ENCODE measurements around the gene CTBP2. TPM values are rescaled to one million over a fixed set of nuclear protein-coding genes. Genes with fewer than 3 reads are reported as not detected.

The CTBP2 gene
- total RNA-seq, 1 experiment from 2014 or later, result 191 TPM

- Mint-ChIP-seq H3K9me3 (no peaks in the 10 kb centered on the region), H3K27me3 (ENCODE audit: low read depth) (no peaks in the 10 kb centered on the region), H3K4me1 (peaks cover 93% of the 10 kb centered on the region), H3K27ac (peak overlapping the region; percentile 88), H3K36me3 (peaks cover 30% of the 10 kb centered on the region), H3K4me3 (no peak overlapping the region)
- POLR2A ChIA-PET, result interaction anchor here (0.6 kb wide), 1 partner anchor 13 kb away, joined by 3 read pairs; no protein-coding TSS in a partner anchor
- ATAC-seq (peak; percentile 8; the same call in 1 of the 2 replicates), DNase-seq (ENCODE audit: low spot score) (no peak)
- no peak for TF ChIP-seq CREM (CRISPR knock-in tag; IDR thresholded peaks at IDR 0.05)
- TF ChIP-seq, protein P1, sequence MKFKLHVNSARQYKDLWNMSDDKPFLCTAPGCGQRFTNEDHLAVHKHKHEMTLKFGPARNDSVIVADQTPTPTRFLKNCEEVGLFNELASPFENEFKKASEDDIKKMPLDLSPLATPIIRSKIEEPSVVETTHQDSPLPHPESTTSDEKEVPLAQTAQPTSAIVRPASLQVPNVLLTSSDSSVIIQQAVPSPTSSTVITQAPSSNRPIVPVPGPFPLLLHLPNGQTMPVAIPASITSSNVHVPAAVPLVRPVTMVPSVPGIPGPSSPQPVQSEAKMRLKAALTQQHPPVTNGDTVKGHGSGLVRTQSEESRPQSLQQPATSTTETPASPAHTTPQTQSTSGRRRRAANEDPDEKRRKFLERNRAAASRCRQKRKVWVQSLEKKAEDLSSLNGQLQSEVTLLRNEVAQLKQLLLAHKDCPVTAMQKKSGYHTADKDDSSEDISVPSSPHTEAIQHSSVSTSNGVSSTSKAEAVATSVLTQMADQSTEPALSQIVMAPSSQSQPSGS (CRISPR knock-in tag; IDR thresholded peaks at IDR 0.05; ENCODE audit: borderline replicate concordance, low read depth), result no peak
- TF ChIP-seq MXD4 (CRISPR knock-in tag; IDR thresholded peaks at IDR 0.05; ENCODE audit: borderline replicate concordance), result no peak
- no peak for TF ChIP-seq SP1 (CRISPR knock-in tag; conservative IDR thresholded peaks at IDR 0.05)
- CTCF ChIA-PET, result interaction anchor here (0.5 to 5.2 kb wide), 29 partner anchors 8 to 1069 kb away, joined by 3 to 74 read pairs (median 4); no protein-coding TSS in a partner anchor
Measured at GRCh38 chr10:125061557-125062226, 98.7 kb downstream of the CTBP2 start.

GRCh38 chr10:125060826-125061556, 99.4 kb downstream of the CTBP2 start:
- Mint-ChIP-seq H3K27ac (peak overlapping the region; percentile 88), H3K9me3 (no peaks in the 10 kb centered on the region), H3K4me1 (peaks cover 91% of the 10 kb centered on the region), H3K27me3 (ENCODE audit: low read depth) (no peaks in the 10 kb centered on the region), H3K36me3 (peaks cover 33% of the 10 kb centered on the region), H3K4me3 (no peak overlapping the region)
- CTCF ChIA-PET, result interaction anchor here (0.5 to 5.2 kb wide), 28 partner anchors 9 to 1070 kb away, joined by 3 to 74 read pairs (median 4); no protein-coding TSS in a partner anchor
- POLR2A ChIA-PET, result interaction anchor here (0.6 kb wide), 1 partner anchor 13 kb away, joined by 3 read pairs; no protein-coding TSS in a partner anchor
- DNase-seq (ENCODE audit: low spot score) (peak; percentile 74), ATAC-seq (peak; percentile 73)
- TF ChIP-seq, protein P2, sequence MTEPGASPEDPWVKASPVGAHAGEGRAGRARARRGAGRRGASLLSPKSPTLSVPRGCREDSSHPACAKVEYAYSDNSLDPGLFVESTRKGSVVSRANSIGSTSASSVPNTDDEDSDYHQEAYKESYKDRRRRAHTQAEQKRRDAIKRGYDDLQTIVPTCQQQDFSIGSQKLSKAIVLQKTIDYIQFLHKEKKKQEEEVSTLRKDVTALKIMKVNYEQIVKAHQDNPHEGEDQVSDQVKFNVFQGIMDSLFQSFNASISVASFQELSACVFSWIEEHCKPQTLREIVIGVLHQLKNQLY (CRISPR knock-in tag; IDR thresholded peaks at IDR 0.05), result no peak
- no peak for TF ChIP-seq FOXJ3 (CRISPR knock-in tag; IDR thresholded peaks at IDR 0.05; ENCODE audit: borderline replicate concordance)
- TF ChIP-seq, protein P3, sequence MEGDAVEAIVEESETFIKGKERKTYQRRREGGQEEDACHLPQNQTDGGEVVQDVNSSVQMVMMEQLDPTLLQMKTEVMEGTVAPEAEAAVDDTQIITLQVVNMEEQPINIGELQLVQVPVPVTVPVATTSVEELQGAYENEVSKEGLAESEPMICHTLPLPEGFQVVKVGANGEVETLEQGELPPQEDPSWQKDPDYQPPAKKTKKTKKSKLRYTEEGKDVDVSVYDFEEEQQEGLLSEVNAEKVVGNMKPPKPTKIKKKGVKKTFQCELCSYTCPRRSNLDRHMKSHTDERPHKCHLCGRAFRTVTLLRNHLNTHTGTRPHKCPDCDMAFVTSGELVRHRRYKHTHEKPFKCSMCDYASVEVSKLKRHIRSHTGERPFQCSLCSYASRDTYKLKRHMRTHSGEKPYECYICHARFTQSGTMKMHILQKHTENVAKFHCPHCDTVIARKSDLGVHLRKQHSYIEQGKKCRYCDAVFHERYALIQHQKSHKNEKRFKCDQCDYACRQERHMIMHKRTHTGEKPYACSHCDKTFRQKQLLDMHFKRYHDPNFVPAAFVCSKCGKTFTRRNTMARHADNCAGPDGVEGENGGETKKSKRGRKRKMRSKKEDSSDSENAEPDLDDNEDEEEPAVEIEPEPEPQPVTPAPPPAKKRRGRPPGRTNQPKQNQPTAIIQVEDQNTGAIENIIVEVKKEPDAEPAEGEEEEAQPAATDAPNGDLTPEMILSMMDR (IDR thresholded peaks at IDR 0.05), result peak; percentile 56
- no peak for TF ChIP-seq ZNF416 (CRISPR knock-in tag; IDR thresholded peaks at IDR 0.05)
- TF ChIP-seq, protein P4, sequence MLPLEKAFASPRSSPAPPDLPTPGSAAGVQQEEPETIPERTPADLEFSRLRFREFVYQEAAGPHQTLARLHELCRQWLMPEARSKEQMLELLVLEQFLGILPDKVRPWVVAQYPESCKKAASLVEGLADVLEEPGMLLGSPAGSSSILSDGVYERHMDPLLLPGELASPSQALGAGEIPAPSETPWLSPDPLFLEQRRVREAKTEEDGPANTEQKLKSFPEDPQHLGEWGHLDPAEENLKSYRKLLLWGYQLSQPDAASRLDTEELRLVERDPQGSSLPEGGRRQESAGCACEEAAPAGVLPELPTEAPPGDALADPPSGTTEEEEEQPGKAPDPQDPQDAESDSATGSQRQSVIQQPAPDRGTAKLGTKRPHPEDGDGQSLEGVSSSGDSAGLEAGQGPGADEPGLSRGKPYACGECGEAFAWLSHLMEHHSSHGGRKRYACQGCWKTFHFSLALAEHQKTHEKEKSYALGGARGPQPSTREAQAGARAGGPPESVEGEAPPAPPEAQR (CRISPR knock-in tag; IDR thresholded peaks at IDR 0.05), result no peak
- no peak for TF ChIP-seq ETV6 (CRISPR knock-in tag; IDR thresholded peaks at IDR 0.05)
- no peak for TF ChIP-seq ZNF532 (CRISPR knock-in tag; IDR thresholded peaks at IDR 0.05; ENCODE audit: borderline replicate concordance)

All from WTC11 (cell line).